ENCODE results near the gene ZBTB39. TPM values are rescaled to one million over a fixed set of nuclear protein-coding genes. Genes with fewer than 3 reads are reported as not detected.

The ZBTB39 gene
- total RNA-seq, 1 donor from 2014 or later, result 8.5 TPM

GRCh38 chr12:56954057-56954957 lies 52.0 kb downstream of the ZBTB39 start:
- TF ChIP-seq CTCF (IDR thresholded peaks at IDR 0.05; ENCODE audit: insufficient read depth, low read length, poor library complexity, severe bottlenecking), result no peak

GRCh38 chr12:56953314-56953713 lies 53.0 kb downstream of the ZBTB39 start:
- H3K36me3 ChIP-seq (ENCODE audit: control insufficient read depth, insufficient read depth, low read length), result no peaks in the 10 kb centered on the region
- no peak overlapping the region for H3K4me3 ChIP-seq (ENCODE audit: low read depth, low read length)
- no peaks in the 10 kb centered on the region for H3K27me3 ChIP-seq (ENCODE audit: control insufficient read depth, insufficient read depth, low read length)
- no peak for DNase-seq (ENCODE audit: low read depth)
- TF ChIP-seq CTCF (IDR thresholded peaks at IDR 0.05; ENCODE audit: insufficient read depth, low read length, poor library complexity, severe bottlenecking), result no peak

More at GRCh38 chr12:56954057-56954957, 52.0 kb downstream of the ZBTB39 start:
- no peaks in the 10 kb centered on the region for H3K36me3 ChIP-seq (ENCODE audit: control insufficient read depth, insufficient read depth, low read length)
- H3K4me3 ChIP-seq (ENCODE audit: low read depth, low read length), result no peak overlapping the region
- H3K27me3 ChIP-seq (ENCODE audit: control insufficient read depth, insufficient read depth, low read length), result no peaks in the 10 kb centered on the region
- DNase-seq (ENCODE audit: low read depth), result no peak

- Histone ChIP-seq H3K4me3 (ENCODE audit: low read depth, low read length) (no peak overlapping the region), H3K27me3 (ENCODE audit: control insufficient read depth, insufficient read depth, low read length) (no peaks in the 10 kb centered on the region), H3K36me3 (ENCODE audit: control insufficient read depth, insufficient read depth, low read length) (no peaks in the 10 kb centered on the region)
- no peak for TF ChIP-seq CTCF (IDR thresholded peaks at IDR 0.05; ENCODE audit: insufficient read depth, low read length, poor library complexity, severe bottlenecking)
- no peak for DNase-seq (ENCODE audit: low read depth)
These were observed 54.6 kb downstream of the ZBTB39 start for GRCh38 chr12:56951582-56952339.

- no peak for DNase-seq (ENCODE audit: low read depth)
- no peak overlapping the region for H3K4me3 ChIP-seq (ENCODE audit: low read depth, low read length)
- H3K36me3 ChIP-seq (ENCODE audit: control insufficient read depth, insufficient read depth, low read length), result no peaks in the 10 kb centered on the region
- no peaks in the 10 kb centered on the region for H3K27me3 ChIP-seq (ENCODE audit: control insufficient read depth, insufficient read depth, low read length)
- TF ChIP-seq CTCF (IDR thresholded peaks at IDR 0.05; ENCODE audit: insufficient read depth, low read length, poor library complexity, severe bottlenecking), result no peak
These were observed 57.5 kb downstream of the ZBTB39 start for GRCh38 chr12:56948881-56949280.

Other genes starting within 250 kb of the ZBTB39 start
- gene HSD17B6, start 243.2 kb downstream of the ZBTB39 start, total RNA-seq, result 0.34 and 0.63 TPM in 2 replicates
- not detected in 2 replicates for gene SDR9C7, start 72.1 kb downstream of the ZBTB39 start, total RNA-seq
- not detected in 2 replicates for gene RDH16, start 48.9 kb downstream of the ZBTB39 start, total RNA-seq
- gene TAC3, start 10.0 kb upstream of the ZBTB39 start, total RNA-seq, result not detected in 2 replicates
- gene MYO1A, start 43.6 kb upstream of the ZBTB39 start, total RNA-seq, result not detected in 2 replicates
- 6.1 and 7.9 TPM in 2 replicates for gene NEMP1, start 72.2 kb upstream of the ZBTB39 start, total RNA-seq
- gene NAB2, start 82.6 kb upstream of the ZBTB39 start, total RNA-seq, result 28.6 and 32.0 TPM in 2 replicates
- gene STAT6, start 104.8 kb upstream of the ZBTB39 start, total RNA-seq, result 66.4 and 67.8 TPM in 2 replicates
- gene LRP1, start 121.9 kb upstream of the ZBTB39 start, total RNA-seq, result 40.2 and 53.6 TPM in 2 replicates
- gene LRP1-AS, start 141.1 kb upstream of the ZBTB39 start, total RNA-seq, result not detected in 2 replicates
- 3.1 and 5.9 TPM in 2 replicates for gene NXPH4, start 210.2 kb upstream of the ZBTB39 start, total RNA-seq
- gene SHMT2, start 223.2 kb upstream of the ZBTB39 start, total RNA-seq, result 490 and 536 TPM in 2 replicates
- 0.71 TPM in 1 of 2 replicates, not detected in the other for gene STAC3, start 244.6 kb upstream of the ZBTB39 start, total RNA-seq